ENCODE results near the gene NME9.

NME9 gene

GRCh38 chr3:138260611-138261010, 69.0 kb downstream of the NME9 start:
- no peak for DNase-seq (ENCODE audit: low read depth)
- H3K4me3 ChIP-seq (ENCODE audit: low read depth, low read length) = no peak overlapping the region
- no peak for TF ChIP-seq MYC (IDR thresholded peaks at IDR 0.05; ENCODE audit: low read depth, low read length)
- TF ChIP-seq, protein P1, sequence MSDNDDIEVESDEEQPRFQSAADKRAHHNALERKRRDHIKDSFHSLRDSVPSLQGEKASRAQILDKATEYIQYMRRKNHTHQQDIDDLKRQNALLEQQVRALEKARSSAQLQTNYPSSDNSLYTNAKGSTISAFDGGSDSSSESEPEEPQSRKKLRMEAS (IDR thresholded peaks at IDR 0.05; ENCODE audit: low read depth, low read length) = no peak

GRCh38 chr3:138259126-138259525, 70.5 kb downstream of the NME9 start:
- H3K4me3 ChIP-seq (ENCODE audit: low read depth, low read length) = no peak overlapping the region

DNA sequence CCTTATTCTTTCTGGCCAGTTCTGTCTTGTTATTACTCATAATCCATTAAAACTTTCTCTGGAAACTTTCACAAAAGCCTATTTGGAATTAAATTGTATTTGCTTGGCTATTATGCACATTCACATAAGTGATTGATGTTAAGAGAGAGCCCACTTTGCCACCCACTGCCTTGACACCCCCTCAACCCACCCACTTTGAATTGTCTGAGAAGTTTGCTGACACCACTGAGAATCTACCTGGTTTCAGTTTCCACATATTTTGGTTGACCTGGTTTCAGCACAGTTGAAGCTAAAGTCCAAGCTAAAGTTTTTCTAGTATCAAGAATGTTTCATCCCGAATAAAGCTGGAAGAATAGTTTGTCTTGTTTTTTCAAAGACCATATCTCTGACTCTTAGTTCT, 71.7 kb downstream of the NME9 start:
- TF ChIP-seq MYC (IDR thresholded peaks at IDR 0.05; ENCODE audit: low read depth, low read length) = no peak
- TF ChIP-seq, protein P1 (IDR thresholded peaks at IDR 0.05; ENCODE audit: low read depth, low read length) = no peak
- TF ChIP-seq POLR2A (IDR thresholded peaks at IDR 0.05; ENCODE audit: extremely low read depth, insufficient read length) = no peak
- TF ChIP-seq, protein P2, sequence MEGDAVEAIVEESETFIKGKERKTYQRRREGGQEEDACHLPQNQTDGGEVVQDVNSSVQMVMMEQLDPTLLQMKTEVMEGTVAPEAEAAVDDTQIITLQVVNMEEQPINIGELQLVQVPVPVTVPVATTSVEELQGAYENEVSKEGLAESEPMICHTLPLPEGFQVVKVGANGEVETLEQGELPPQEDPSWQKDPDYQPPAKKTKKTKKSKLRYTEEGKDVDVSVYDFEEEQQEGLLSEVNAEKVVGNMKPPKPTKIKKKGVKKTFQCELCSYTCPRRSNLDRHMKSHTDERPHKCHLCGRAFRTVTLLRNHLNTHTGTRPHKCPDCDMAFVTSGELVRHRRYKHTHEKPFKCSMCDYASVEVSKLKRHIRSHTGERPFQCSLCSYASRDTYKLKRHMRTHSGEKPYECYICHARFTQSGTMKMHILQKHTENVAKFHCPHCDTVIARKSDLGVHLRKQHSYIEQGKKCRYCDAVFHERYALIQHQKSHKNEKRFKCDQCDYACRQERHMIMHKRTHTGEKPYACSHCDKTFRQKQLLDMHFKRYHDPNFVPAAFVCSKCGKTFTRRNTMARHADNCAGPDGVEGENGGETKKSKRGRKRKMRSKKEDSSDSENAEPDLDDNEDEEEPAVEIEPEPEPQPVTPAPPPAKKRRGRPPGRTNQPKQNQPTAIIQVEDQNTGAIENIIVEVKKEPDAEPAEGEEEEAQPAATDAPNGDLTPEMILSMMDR (IDR thresholded peaks at IDR 0.05; ENCODE audit: low read depth, low read length) = no peak
- DNase-seq (ENCODE audit: low read depth) = no peak
- no peak overlapping the region for H3K4me3 ChIP-seq (ENCODE audit: low read depth, low read length)

More at GRCh38 chr3:138259126-138259525, 70.5 kb downstream of the NME9 start:
- DNase-seq (ENCODE audit: low read depth) = no peak
- TF ChIP-seq, protein P2 (IDR thresholded peaks at IDR 0.05; ENCODE audit: low read depth, low read length) = no peak
- TF ChIP-seq POLR2A (IDR thresholded peaks at IDR 0.05; ENCODE audit: extremely low read depth, insufficient read length) (no peak), MYC (IDR thresholded peaks at IDR 0.05; ENCODE audit: low read depth, low read length) (no peak)
- TF ChIP-seq, protein P1 (IDR thresholded peaks at IDR 0.05; ENCODE audit: low read depth, low read length) = no peak

DNA sequence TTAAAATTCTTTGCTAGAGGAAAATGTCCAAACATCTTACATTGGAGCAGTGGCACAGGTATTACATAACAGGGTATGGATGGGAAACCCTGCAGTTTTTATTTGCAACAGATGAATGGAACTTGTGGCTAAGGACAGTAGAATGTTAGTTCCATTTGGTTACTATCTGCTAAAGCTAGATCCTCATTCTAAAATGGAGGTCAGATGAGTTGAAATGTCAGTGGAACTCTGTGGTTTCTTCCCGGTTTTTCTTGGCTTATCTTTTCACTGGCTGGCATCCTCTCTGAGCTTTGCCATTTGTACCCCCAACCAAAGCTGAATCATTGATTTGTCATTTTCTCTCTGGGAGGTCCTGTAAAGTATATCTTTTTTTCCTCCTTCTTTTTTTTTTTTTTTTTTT, 73.6 kb downstream of the NME9 start:
- DNase-seq (ENCODE audit: low read depth) = no peak
- H3K4me3 ChIP-seq (ENCODE audit: low read depth, low read length) = no peak overlapping the region
- TF ChIP-seq POLR2A (IDR thresholded peaks at IDR 0.05; ENCODE audit: extremely low read depth, insufficient read length) (no peak), MYC (IDR thresholded peaks at IDR 0.05; ENCODE audit: low read depth, low read length) (no peak)
- TF ChIP-seq, protein P1 (IDR thresholded peaks at IDR 0.05; ENCODE audit: low read depth, low read length) = no peak
- TF ChIP-seq, protein P2 (IDR thresholded peaks at IDR 0.05; ENCODE audit: low read depth, low read length) = no peak

DNA sequence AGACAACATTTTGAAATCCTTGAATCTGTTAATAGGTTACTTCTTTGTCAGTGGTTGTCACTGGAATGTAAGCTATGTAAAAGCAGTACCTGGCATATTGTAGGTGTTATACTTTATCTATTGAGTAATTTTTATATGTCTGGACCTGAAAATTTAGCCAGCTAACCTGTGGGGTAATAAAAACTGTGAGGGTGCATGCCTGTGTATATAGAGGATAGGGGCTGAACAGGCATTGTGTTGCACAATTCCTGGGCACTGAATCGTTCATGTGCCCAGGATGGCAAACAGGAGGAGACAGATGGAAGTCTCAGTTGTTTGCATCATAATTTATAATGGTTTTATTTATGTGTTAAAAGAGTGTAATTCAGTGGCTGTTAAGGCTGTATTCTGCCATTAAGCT, 75.4 kb downstream of the NME9 start:
- TF ChIP-seq, protein P2 (IDR thresholded peaks at IDR 0.05; ENCODE audit: low read depth, low read length) = no peak
- TF ChIP-seq POLR2A (IDR thresholded peaks at IDR 0.05; ENCODE audit: extremely low read depth, insufficient read length) = no peak
- no peak for TF ChIP-seq MYC (IDR thresholded peaks at IDR 0.05; ENCODE audit: low read depth, low read length)
- TF ChIP-seq, protein P1 (IDR thresholded peaks at IDR 0.05; ENCODE audit: low read depth, low read length) = no peak
- H3K4me3 ChIP-seq (ENCODE audit: low read depth, low read length) = no peak overlapping the region
- DNase-seq (ENCODE audit: low read depth) = no peak

DNA sequence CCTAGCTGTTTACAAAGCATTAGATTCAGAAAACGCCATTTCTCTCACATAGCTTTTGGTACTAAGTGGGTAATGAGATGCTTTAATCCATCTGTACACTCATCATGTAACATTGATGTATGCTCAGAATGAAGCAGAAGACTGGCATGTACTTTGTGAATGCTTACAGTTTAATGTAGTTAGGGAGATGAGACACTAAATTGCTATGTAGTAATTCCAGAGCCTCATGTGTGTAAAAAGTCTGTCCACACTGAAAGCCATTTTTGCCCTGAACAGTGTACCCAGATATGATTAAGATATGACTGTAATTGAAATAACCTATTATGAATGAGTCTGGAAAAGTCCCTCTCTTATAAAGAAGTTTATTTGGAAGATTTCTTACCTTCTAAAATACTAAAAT, 76.0 kb downstream of the NME9 start:
- DNase-seq (ENCODE audit: low read depth) = no peak
- H3K4me3 ChIP-seq (ENCODE audit: low read depth, low read length) = no peak overlapping the region
- TF ChIP-seq, protein P2 (IDR thresholded peaks at IDR 0.05; ENCODE audit: low read depth, low read length) = no peak
- TF ChIP-seq MYC (IDR thresholded peaks at IDR 0.05; ENCODE audit: low read depth, low read length) (no peak), POLR2A (IDR thresholded peaks at IDR 0.05; ENCODE audit: extremely low read depth, insufficient read length) (no peak)
- TF ChIP-seq, protein P1 (IDR thresholded peaks at IDR 0.05; ENCODE audit: low read depth, low read length) = no peak
